COR-L47 (cell line): ENCODE measurements around the gene RBFOX1.

ENCODE experiments used
- DNase-seq: peaks from one replicate; lab custom pipeline; 2025; lab: John Stamatoyannopoulos, UW

RBFOX1 gene

DNA sequence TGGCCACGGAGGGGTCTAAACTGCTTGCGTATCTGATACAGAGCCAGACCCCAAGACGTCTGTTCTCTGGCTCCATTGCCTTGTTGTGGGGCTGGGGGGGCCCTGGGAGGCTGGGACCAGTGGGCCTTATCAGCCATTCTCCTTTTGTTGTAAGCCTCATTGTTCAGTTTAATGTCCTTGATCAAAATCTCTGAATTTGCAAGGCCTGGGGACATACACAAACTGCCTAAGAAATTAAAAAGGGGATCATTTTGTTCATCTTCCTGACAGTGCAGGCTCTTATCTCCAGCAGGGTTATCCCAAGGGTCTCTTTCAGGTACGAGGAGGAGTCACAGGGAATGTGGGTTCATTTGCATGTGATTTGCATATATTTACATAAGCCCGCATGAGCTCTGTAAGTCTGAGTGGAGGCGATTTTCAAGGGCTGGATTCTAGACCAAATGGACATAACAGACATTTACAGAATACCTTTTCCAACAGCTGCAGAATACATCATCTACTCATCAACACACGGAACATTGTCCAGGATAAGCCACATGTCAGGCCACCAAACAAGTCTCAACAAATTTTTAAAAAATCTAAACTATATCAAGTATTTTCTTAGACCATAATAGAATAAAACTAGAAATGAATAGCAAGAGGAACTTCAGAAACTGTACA, 269.8 kb downstream of the RBFOX1 start:
- no peak for DNase-seq

DNA sequence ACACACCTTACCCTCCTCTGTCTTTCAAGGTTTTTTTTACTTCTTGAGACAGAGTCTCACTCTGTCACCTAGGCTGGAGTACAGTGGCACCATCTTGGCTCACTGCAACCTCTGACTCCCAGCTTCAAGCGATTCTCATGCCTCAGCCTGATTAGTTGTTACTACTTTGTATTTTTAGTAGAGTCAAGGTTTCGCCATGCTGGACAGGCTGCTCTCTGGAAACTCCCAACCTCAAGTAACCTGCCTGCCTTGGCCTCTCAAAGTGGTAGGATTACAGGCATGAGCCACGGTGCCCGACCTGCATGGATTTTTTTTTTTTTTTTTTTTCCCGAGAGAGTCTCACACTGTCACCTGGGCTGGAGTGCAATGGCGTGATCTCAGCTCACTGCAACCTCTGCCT, 273.2 kb downstream of the RBFOX1 start:
- DNase-seq = no peak

DNA sequence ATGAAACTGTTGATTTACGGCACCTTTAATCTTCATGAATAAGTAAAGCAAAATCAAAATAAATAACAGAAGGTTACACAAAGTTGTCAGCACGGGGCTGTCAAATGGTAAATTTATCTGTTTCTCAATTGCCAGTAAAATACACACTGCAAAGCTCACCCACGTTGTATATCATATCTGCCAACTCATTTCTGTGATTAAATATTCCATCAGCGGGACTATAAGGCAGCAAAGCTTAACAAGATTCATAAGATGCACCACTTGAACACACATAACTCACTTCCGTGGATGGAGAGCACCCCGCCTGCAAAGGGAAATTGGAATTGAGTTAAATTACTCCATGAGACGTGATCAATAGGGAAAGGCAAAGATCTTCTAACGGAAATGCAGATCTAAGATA, 280.0 kb downstream of the RBFOX1 start:
- no peak for DNase-seq

- no peak for DNase-seq
These were observed 280.9 kb downstream of the RBFOX1 start for GRCh38 chr16:7613518-7613917.

GRCh38 chr16:7614021-7614795, 281.6 kb downstream of the RBFOX1 start:
- no peak for DNase-seq

DNA sequence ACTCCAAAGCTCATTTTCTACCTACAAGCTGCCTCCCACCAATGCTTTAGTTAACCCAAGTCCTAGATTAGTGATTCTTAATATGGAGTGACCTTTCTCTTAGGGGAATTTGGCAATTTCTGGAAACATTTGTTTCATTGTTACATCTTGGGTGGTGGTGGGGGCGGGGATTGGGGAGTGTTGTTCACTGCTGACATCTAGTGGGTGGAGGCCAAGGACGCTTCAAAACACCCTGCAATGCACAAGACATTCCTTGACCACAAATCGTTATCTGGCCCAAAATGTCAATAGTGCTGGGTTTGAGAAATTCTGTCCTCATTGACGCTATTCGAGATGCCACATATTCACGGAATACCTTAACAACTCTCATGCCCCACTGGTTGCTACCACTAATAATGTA, 282.9 kb downstream of the RBFOX1 start:
- DNase-seq = peak; percentile 6

DNA sequence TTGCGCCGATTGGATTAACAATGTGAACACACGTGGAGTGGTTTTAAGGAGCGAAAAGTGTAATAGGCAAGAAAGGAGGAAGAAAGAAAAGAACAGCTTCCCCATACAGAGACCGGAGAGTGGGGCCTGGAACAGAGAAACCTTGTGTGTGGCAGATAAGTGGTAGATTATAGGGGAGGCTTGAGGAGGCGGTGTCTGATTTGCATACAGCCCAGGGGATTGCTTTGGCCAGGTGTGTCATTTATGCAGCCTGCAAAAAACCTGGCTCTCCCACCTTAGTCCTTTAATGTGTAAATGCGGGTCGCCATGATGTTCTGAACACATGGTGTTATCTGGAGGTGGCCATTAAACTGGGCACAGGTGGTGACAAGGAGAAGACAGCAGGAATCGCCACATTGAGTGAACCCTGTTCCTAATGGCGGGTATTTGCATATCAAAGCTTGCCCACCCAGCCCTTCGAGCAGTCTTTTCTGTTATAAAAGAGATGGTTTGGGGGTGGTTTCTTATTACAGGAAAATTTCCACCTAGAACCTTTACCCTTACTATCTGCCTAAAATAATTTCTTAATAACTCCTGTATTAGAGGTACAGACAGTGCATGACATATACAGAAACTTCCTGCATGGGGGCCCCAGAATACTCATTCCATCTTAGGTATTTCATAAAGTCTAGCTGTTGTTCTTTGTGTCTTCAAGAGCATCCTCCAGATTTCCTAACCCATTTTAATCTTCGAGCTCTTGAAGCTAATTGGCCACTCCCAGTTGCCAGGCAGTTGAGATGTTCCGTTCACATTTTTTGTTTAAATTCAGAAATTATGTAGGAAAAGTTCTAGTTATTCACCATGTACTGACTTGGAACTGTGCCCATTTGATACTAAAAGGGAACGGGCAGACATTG, 292.5 kb downstream of the RBFOX1 start:
- DNase-seq = no peak

GRCh38 chr16:7628981-7629380, 296.3 kb downstream of the RBFOX1 start:
- DNase-seq = no peak

DNA sequence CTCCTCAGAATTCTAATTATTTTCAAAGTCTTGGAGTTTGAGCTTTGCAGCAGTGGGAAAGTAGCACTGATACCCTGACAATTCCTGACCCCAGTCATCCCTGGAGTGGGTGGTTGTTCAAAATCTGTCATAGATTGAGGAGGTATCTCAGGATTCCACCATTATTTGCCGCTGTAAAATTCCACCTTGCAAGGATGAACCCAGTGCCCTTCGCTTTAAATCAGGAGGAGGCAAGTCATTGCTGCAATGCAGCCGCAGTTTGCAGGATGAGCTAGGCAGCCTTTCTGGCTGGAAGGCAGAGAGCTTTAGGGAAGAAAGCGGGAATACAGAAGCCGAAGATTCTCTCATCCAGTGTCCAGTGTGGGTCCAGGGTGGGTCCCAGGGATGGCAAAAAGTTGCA, 296.9 kb downstream of the RBFOX1 start:
- DNase-seq = no peak

DNA sequence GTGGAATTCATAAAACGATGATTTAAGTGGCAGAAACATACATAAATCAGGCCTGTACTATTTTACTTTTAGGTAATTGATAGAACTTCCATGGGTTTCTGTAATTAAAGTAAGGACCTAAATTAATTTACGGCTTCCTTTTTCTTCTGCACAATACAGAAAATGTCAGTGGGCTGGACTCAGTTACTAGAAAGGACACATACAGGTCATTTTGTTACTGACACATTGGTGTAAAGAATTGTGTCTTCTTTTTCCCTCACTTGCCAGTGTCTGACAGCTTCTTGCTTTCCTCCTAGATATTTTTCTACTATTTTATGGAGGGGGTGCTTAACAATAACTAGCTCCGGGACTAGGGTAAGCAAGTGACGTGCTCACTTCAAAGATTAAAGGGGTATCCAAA, 304.8 kb downstream of the RBFOX1 start:
- DNase-seq = no peak

DNA sequence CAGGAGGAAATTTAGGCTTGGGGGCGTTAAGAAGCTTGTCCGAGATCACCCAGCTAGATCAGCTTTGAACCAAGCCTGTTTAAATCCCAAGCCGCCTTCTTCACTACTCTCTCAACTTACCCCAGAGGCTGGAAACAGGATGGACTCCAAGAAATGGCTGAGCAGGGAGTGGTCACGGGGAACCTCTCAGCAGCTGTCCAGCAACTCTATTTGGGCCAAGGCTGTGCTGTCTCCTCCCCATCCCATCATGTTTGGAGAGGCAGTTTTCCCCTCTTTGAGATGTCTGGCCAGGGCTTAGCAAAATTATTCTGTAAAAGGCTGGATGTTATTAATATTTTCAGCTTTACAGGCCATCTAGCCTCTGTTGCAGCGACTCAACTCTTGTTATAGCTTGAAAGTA, 305.7 kb downstream of the RBFOX1 start:
- no peak for DNase-seq

GRCh38 chr16:7640334-7640733, 307.7 kb downstream of the RBFOX1 start:
- DNase-seq = no peak

GRCh38 chr16:7644176-7644575, 311.5 kb downstream of the RBFOX1 start:
- DNase-seq = peak; percentile 2

DNA sequence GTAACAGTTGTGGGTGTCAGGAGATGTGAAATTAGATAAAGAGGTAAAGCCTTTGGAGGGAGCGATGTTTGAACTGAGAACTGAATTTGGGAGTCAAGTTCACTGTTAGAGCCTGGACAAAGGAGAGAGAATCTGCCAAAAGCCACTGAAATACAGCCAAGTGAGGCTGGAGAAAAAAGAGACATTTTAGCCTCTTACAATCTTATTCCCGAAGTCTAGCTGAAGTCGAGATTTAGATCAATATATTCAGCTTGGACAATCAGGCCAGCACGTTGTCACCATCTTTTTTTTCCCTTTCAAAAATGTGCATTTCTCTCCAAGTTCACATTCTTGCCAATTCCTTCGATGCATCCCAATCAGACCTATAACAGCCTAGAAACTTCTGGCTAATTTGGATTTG, 312.2 kb downstream of the RBFOX1 start:
- DNase-seq = no peak

DNA sequence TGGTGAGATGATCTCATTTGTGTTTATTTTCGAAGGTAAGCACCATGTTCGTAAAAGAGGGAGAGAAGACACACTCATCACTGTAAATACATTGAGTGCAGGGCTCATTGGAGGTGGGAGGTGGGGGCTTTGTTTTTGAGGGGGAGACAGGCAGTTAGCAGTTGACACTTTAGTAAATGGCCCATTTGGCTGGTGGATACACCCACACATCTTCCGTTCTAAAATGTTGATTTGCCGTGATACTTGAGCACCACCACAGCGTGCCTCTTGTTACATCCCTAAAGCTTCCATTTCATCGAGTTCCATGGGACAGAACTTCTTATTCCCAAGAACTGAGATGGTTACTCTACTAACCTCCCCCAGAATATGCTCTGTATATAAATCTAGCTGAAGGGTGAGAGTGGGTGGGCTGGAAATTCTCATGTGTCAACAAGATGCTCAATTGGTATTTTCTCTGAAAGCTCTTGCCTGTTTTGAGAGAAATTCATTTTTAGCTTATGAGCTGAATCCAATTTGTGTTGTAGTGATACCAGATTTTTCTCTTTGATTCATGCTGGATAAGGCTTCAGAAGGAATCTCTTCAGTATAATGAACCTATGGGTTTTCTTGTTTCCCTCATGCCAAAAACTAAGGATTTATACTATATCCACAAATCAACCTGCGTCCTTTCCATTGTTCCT, 314.3 kb downstream of the RBFOX1 start:
- DNase-seq = no peak

DNA sequence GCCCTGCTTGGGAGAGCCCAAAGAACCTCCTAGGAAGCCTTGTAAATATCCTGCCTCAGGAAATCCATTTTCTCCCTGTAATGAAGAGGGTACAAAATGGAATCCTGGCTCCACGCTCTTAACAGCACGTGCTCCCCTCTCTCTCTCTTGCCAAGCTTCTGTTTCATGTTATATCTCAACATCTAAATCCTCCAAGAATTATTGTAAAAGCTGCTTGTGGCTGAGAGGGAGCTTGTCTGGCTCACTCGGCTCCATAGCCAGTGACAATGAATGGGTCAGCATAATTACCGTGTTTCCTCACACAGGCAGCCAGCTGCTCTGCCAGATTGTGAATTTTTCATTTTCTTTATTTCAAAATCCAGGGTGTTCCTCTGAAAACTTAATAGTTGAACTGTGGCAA, 317.8 kb downstream of the RBFOX1 start:
- no peak for DNase-seq

- no peak for DNase-seq
These were observed 319.3 kb downstream of the RBFOX1 start for GRCh38 chr16:7651803-7652570.

- DNase-seq = no peak
These were observed 321.3 kb downstream of the RBFOX1 start for GRCh38 chr16:7653746-7654461.

DNA sequence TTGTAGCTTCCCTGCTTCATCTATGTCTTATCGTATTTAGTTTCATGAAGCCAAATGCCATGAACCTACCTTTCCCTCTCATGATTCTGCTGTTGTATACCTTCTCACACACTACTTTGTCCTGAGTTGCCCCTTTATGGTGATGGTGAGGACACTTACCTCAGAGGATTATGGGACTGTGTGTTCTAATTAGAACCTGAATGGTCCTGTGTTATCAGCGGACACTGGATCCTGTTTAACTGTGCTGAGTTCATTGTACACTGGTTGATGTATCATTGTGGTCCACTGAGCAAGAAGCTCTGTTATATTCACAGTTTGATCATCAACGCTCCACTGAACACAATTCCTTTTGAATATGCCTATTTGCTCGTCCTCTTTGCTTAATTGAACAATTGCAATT, 343.0 kb downstream of the RBFOX1 start:
- DNase-seq = no peak

GRCh38 chr16:7680296-7680695, 347.7 kb downstream of the RBFOX1 start:
- no peak for DNase-seq

DNA sequence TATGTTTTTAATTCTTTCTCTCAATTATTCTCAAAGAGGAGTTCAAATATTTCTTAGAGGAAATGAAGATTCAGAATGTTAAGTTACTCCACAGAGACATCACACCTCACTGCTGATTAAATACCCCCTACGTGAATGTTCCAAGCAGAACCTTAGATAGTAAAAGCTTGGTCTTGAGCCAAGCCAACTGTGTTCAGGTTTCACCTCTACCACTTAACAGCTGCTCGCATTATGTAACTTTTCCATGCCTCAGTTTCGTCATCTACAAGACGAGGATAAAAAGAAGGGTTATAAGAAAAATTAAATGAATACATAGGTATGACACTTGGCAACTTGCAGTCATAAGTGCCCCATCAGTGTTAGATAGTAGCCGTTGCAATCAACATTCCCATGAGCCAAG, 356.2 kb downstream of the RBFOX1 start:
- no peak for DNase-seq
